Activated effector memory CD4-positive, alpha-beta T cell treated with Interleukin-2 at 50 U/mL for 16 hours (primary cell): Measurements from ENCODE around the gene CTDSP1.

Experiments used
- DNase-seq: peaks from one replicate; pipeline ENCODE4 v3.0.0-alpha.2; 2020

CTDSP1 gene

DNA sequence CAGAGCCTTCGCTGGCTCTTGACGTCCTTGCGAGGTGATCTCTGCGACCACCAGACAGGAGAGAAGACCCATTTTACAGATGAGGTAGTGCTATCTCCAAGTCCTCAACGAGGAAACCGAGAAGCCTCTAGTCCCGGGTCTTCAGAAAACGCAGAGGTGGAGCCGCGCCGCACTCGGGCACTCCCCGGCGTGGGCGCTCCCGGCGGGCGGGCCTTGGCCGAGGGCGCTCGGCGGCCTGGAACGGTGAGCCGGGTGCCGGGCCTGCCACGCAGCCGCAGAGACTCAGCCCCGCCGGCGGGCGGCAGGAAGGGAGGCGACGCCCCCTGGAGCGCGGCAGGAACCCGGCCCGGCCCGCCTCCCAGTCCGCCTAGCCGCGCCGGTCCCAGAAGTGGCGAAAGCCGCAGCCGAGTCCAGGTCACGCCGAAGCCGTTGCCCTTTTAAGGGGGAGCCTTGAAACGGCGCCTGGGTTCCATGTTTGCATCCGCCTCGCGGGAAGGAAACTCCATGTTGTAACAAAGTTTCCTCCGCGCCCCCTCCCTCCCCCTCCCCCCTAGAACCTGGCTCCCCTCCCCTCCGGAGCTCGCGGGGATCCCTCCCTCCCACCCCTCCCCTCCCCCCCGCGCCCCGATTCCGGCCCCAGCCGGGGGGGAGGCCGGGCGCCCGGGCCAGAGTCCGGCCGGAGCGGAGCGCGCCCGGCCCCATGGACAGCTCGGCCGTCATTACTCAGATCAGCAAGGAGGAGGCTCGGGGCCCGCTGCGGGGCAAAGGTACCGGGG lies at the start of gene CTDSP1:
CTDSP1 (plus strand) TSS at position 478 of the 776 bp plus-strand sequence; CDS start at position 701, 223 bp downstream.
- DNase-seq, result peak; percentile 88

DNA sequence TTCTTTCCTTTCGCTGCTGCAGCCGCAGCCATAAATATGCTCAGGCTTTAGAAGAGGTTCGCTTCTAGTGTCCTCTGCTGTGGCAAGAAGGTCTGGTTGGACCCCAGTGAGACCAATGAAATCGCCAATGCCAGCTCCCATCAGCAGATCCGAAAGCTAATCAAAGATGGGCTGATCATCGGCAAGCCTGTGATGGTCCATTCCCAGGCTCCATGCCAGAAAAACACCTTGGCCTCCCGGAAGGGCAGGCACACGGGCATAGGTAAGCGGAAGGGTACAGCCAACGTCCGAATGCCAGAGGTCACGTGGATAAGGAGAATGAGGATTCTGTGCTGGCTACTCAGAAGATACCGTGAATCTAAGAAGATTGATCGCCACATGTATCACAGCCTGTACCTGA lies 45.6 kb upstream of the CTDSP1 start:
- no peak for DNase-seq

DNA sequence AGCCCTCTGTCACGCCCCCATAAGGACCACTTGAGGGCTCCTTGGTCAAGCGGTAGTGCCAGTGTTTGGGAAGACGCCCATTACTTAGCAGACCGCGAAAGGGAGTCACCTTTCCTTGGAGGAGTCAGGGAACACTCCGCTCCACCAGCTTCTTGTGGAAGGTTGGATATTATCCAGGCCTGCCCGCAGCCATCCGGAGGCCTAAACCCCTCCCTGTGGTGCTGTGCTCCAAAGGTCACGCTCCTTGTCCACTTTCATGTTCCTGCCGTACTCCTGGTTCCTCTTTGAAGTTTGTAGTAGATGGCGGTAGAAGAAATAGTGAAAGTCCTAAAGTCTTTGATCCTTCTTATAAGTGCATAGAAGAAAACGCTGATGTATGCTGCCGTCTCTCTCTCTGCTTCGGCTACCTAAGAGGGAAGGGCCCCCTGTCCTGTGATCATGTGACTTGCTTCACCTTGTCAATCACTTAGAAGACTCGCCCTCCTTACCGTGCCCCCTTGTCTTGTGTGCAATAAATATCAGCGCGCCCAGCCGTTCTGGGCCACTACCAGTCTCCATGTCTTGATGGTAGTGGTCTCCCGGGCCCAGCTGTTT lies 44.7 kb upstream of the CTDSP1 start:
- no peak for DNase-seq

- no peak for DNase-seq
Measured at GRCh38 chr2:218357236-218358177, 42.2 kb upstream of the CTDSP1 start.

DNA sequence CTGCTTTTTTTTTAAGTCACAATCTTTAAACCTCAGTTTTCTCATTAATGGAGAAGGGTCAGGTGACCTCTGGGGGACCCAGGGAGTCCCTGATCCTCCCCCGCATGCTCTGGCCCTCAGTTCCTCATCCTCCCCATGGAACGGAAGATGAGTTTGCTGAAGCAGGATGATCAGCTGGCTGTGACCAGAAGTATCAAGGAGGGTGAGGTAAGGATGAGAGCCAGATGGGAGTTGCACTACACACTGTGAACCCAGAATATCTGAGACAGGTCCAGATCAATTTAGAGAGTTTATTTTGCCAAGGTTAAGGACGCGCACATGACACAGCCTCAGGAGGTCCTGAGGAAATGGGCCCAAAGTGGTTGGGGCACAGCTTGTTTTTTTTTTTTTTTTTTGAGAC lies 39.2 kb upstream of the CTDSP1 start:
- no peak for DNase-seq

- DNase-seq, result no peak
Measured at GRCh38 chr2:218362606-218363005, 37.1 kb upstream of the CTDSP1 start.

DNA sequence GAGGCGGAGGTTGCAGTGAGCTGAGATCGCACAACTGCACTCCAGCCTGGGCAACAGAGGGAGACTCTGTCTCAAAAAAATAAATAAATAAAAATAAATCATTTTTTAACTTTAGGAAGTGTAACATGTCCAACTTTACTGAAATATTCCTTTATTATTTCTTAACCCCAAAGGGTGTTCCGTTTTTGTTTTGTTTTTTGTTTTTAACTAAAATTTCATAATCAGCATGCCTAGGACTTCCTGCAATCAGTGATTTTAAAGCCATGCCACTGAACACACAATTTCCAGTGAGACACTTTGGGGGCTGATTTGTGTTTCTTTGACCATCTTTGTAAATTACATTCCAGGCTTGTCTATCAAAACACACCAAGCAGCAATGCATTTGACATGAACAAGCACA lies 35.9 kb upstream of the CTDSP1 start:
- DNase-seq, result no peak

GRCh38 chr2:218364196-218364595 lies 35.5 kb upstream of the CTDSP1 start:
- DNase-seq, result no peak

DNA sequence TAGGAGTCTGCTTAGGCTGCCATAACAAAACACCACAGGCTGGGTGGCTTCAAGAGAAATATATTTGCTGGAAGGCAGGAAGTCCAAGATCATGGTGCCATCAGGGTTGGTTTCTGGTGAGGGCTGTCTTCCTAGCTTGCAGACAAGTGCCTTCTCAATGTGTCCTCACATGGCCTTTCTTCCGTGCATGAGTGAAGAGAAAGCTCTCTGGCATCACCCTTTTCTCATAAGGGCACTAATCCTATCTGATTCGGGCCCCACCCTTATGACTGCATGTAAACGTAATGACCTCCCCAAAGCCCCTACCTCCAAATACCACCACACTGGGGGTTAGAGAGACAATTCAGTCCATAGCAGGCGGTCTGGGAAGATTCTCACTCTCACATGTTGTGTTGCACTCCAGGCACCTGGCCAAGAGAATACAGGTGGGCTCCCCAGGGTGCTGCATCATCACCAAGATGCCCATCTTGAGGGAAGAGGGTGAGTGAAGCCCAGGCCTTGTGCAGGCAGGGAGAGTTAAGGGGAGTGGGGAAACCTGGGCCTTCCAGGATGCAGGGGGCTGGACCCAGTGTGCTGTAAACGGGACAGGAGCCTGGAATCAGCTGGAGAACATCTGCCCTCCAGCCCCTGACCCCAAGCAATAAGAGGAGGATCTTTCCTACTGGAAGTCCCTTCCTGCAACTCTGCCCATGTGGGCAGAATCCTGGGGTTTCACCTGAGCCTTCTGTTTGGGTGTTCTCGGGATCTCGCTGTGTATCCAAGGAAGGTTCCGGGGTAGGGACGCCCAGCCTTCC lies 32.9 kb upstream of the CTDSP1 start:
- DNase-seq, result no peak

DNA sequence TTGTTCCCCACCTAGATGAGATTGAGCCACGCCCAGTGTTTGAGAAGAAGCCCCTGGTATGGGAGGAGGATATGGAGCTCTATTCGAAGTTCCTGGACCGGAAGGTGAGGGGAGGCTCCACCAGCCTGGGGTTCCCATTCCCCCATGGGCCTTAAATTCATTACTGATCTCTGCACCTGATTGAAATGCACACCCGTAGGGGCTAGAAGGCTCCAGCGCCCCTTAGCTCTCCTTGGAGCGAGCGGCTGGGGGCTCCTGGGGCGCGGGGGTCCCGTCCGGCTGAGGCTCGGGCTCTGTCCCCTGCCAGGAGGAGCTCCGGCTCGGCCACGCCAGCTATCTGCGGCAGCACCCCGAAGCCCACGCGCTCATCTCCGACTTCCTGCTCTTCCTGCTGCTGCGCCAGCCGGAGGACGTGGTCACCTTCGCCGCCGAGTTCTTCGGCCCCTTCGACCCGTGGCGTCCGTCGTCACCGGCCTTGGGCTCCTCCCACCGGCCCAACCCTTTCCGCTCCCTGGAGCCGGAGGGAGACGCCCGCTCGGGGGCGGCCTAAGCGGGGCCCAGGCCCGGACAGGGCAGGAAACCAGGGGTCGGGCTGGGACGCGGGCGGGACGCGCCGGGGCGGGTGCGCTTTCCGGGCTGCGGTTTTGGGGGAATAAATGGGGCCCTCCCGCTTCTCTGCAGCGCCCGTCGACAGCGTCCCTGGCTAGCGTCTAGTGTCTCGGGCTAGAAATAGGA lies 32.1 kb upstream of the CTDSP1 start:
- DNase-seq, result peak; percentile 66

DNA sequence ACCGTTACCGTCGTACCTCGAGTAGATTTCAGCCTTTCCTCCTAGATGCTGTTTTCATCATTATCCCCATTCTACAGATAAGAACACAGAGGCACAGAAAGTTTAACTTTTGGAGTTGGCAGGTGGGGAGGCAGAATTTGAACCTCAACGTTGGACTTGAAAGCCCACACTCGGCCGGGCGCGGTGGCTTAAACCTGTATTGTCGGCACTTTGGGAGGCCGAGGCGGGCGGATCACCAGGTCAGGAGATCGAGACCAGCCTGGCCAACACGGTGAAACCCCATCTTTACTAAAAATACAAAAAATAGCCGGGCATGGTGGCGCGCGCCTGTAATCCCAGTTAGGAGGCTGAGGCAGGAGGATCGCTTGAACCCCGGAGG lies 31.5 kb upstream of the CTDSP1 start:
- no peak for DNase-seq

DNA sequence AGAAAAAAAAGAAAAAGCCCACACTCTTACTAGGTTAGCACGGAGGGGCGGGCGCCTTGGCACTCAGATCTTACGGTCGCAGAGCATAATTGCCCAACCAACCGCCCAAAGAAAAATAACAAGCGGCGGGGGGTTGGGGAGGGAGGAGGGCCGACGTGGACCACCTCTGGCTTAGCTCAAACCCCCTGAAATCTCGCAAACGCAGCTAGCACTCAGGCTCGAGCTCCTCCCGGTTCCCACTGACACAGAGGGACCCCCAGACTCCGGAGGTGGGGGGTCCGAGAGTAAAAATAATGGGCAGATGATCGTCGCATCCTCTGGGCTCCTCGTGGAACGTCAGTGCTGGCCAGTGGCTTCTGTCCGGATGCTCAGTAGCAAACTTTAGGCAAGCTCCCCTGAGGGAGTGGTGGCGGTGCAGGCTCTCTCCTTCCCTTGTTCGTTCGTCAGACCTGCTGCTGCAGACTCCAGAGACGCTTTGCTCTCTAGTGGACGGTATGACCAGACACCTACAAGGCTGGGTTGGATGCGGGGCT lies 31.0 kb upstream of the CTDSP1 start:
- DNase-seq, result no peak

- no peak for DNase-seq
Measured at GRCh38 chr2:218369330-218369729, 30.3 kb upstream of the CTDSP1 start.

DNA sequence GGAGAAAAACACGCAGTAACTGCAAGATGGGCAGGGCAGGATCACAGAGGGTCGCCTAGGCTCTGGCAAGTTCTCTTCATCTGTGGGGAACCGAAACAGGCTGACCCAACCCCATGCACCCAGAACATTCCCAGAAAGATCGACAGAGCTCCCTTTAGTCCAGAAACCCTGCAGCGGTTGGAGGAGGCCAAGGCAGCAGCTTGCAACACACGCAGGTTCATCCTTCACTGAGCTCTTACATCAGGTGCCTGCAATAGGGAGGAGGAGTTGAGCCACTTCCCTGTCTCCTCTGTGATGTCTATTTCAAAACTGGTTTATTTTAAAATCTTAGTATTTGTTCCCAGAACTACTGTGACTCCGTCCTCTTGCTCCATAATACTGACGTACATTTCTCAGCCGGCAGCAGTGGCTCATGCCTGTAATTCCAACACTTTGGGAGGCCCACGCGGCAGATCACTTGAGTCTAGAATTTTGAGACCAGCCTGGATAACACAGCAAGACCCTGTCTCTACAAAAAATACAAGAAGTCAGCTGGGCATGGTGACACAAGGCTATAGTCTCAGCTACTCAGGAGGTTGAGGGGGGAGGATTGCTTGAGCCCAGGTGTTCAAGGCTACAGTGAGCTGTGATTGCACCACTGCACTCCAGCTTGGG lies 29.1 kb upstream of the CTDSP1 start:
- no peak for DNase-seq

DNA sequence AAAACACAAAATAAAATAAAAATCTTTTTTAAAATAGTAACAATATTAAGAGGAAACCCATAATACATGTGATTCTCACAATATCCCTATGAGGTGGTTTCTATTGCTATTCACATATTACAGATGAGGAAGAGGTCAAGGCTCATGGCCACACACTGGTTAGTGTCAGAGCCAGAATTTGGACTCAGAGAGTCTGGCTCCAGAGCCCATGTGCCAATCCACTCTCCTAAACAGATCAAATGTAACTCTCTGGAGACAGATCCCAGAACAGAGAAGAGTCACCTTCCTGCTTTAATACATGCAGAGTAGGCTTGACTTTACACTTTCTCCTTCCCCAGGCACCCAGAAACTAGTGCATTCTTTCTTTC lies 27.7 kb upstream of the CTDSP1 start:
- DNase-seq, result no peak

DNA sequence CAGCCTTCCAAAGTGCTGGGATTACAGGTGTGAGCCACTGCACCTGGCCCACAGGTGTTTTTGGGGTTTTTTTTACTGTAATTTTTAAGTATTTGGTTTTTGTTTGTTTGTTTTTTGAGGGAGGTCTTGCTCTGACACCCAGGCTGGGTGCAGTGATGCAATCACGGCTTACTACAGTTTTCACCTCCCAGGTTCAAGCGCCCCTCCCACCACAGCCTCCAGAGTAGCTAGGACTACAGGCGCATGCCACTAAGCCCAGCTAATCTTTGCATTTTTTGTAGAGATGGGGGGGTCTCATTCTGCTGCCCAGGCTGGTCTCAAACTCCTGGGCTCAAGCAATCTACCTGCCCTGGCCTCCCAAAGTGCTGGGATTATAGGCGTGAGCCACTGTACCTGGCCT lies 24.9 kb upstream of the CTDSP1 start:
- DNase-seq, result no peak

DNA sequence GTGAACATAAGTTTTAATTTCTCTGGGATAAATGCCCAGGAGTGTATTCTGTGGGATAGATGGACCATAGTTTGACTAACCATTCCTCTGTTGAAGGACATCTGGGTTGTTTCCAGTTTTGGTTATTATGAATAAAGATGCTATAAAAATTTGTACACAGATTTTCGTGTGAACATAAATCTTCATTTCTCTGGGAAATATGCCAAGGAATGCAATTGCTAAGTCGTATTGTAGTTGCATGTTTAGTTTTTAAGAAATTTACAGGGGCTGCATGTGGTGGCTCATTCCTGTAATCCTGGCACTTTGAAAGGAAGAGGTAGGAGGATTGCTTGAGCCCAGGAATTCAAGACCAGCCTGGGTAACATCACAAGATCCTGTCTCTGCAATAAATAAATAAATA lies 24.5 kb upstream of the CTDSP1 start:
- DNase-seq, result no peak

- no peak for DNase-seq
Measured at GRCh38 chr2:218378053-218378452, 21.6 kb upstream of the CTDSP1 start.

DNA sequence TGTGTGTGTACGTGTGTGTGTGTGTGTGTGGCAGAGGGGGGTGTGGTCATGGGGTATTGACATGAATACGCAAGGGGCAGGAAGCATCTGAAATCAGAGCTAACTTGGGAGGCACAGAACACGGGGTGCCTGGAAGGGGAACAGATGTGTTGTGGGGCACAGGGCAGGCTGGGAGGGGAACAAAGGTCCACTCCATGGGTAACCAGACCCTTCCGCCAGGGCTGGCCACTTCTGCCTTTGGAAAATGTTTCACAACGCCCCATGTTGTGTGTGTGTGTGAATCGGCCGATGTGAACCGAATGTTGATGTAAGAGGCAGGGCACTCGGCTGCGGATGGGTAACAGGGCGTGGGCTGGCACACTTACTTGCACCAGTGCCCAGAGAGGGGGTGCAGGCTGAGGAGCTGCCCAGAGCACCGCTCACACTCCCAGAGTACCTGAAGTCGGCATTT lies 17.7 kb upstream of the CTDSP1 start, which contains the start of gene SLC11A1:
SLC11A1 (plus strand) TSS at position 358 of the 451 bp plus-strand sequence. CDS start 96 bp downstream, outside the sequence.
- DNase-seq, result no peak

DNA sequence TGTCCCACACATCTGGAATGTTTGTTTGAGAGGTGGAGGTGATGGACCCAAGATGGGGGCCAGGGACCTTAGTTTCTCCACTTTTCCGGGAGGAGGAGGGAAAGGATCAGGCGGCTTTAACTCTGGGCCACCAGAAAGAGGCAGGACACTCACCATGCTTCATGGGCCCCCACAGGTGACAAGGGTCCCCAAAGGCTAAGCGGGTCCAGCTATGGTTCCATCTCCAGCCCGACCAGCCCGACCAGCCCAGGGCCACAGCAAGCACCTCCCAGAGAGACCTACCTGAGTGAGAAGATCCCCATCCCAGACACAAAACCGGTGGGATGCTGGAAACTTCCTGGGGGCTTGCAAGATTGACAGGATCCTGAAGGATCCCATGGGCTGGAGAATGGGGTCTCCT lies 16.9 kb upstream of the CTDSP1 start:
- DNase-seq, result no peak

DNA sequence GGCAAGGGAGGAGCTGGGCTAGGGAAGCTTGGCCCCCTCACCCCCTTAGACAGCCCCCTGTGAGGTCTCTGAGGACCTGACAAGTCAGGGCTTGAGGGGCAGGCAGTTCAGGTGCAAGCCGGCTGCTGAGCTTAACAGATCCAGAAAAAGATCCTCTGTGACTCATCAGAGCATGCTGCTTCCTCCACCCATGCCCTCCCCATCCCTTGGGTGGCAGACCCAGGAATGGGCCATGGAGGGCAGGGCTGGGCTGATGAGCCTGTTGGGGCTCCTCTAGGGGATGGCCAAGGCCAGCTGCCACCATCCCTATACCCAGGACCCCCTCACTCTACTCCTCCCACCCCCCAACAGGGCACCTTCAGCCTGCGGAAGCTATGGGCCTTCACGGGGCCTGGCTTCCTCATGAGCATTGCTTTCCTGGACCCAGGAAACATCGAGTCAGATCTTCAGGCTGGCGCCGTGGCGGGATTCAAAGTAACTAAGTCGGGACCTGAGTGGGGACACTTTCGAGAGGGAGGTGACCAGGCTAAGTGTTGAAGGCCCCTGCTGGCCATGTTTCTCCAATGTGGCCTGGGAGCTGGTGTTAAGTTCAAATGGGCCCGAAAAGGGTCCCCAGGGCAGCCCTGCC lies 15.7 kb upstream of the CTDSP1 start:
- no peak for DNase-seq
